SW480 (cell line): Measurements from ENCODE around the gene CYFIP1.

Experiments used
- DNase-seq: peaks from one replicate; pipeline ENCODE4 v3.0.0-alpha.2; 2016; ENCODE audit warnings: low spot score

CYFIP1 gene

GRCh38 chr15:22949074-22949547, 31.1 kb downstream of the CYFIP1 start:
- DNase-seq: no peak

- DNase-seq: no peak
These were observed 32.1 kb downstream of the CYFIP1 start for GRCh38 chr15:22948056-22948455.

GRCh38 chr15:22947101-22948000, 32.8 kb downstream of the CYFIP1 start:
- no peak for DNase-seq

GRCh38 chr15:22945071-22945470, 35.1 kb downstream of the CYFIP1 start:
- no peak for DNase-seq

GRCh38 chr15:22944651-22945050, 35.5 kb downstream of the CYFIP1 start:
- DNase-seq: peak; percentile 50

GRCh38 chr15:22942877-22943276, 37.3 kb downstream of the CYFIP1 start:
- no peak for DNase-seq

GRCh38 chr15:22942306-22942855, 37.8 kb downstream of the CYFIP1 start:
- DNase-seq: no peak

GRCh38 chr15:22941179-22941578, 39.0 kb downstream of the CYFIP1 start:
- no peak for DNase-seq

GRCh38 chr15:22939652-22940061, 40.5 kb downstream of the CYFIP1 start:
- DNase-seq: no peak

GRCh38 chr15:22939051-22939450, 41.1 kb downstream of the CYFIP1 start:
- DNase-seq: no peak

- DNase-seq: no peak
These were observed 43.3 kb downstream of the CYFIP1 start for GRCh38 chr15:22936577-22937472.

GRCh38 chr15:22933641-22934061, 46.5 kb downstream of the CYFIP1 start:
- no peak for DNase-seq

GRCh38 chr15:22931784-22932536, 48.2 kb downstream of the CYFIP1 start:
- no peak for DNase-seq

GRCh38 chr15:22930782-22931484, 49.2 kb downstream of the CYFIP1 start:
- no peak for DNase-seq

GRCh38 chr15:22927761-22928160, 52.4 kb downstream of the CYFIP1 start:
- DNase-seq: no peak

GRCh38 chr15:22925875-22926274, 54.3 kb downstream of the CYFIP1 start:
- no peak for DNase-seq

GRCh38 chr15:22922003-22922402, 58.2 kb downstream of the CYFIP1 start:
- DNase-seq: no peak

- DNase-seq: no peak
These were observed 61.0 kb downstream of the CYFIP1 start for GRCh38 chr15:22919171-22919570.

GRCh38 chr15:22918596-22919140, 61.5 kb downstream of the CYFIP1 start:
- DNase-seq: no peak

- no peak for DNase-seq
These were observed 62.1 kb downstream of the CYFIP1 start for GRCh38 chr15:22918056-22918455.

GRCh38 chr15:22917556-22917955, 62.6 kb downstream of the CYFIP1 start:
- no peak for DNase-seq
